ENCODE measurements around the gene ZWILCH. TPM values are rescaled to one million over a fixed set of nuclear protein-coding genes. Genes with fewer than 3 reads are reported as not detected.
"Not testable (repeated sequence)": the region's sequence is repeated elsewhere in the genome, so short reads cannot be mapped to it uniquely, and the experiment has no call there.

The ZWILCH gene
- total RNA-seq, 1 donor, result 19.9 TPM

DNA sequence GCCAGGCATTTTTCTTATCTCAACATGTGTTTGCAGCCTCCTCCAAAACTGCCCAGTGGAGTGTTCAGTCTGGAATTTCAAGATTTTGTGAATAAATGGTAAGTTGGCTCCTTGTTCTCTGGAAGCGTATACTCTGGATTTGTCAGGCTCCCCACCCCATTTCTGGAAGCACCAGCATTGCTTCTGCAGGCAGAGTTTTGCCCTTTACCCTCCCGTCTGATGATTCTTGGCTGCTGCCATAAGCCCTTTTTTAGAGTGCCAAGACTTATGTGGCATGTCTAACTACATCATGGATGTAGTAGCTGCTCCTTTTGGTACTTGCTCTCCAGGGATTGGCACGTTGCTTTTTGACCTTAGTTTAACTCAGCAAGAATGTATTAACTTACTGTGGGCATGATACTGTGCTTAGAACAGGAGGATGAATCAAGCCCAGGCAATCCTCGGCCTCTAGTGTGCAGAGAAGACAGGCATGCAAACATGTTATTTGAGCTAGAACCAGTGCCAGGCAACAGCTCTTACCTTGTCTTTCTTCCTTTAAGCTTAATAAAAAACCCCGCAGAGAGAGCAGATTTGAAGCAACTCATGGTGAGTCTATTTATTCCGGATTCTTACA, 15.8 kb upstream of the ZWILCH start:
- H3K4me3 ChIP-seq (ENCODE audit: low read depth, low read length), result no peak overlapping the region
- no peak for DNase-seq (ENCODE audit: low read depth)
- TF ChIP-seq, protein P1, sequence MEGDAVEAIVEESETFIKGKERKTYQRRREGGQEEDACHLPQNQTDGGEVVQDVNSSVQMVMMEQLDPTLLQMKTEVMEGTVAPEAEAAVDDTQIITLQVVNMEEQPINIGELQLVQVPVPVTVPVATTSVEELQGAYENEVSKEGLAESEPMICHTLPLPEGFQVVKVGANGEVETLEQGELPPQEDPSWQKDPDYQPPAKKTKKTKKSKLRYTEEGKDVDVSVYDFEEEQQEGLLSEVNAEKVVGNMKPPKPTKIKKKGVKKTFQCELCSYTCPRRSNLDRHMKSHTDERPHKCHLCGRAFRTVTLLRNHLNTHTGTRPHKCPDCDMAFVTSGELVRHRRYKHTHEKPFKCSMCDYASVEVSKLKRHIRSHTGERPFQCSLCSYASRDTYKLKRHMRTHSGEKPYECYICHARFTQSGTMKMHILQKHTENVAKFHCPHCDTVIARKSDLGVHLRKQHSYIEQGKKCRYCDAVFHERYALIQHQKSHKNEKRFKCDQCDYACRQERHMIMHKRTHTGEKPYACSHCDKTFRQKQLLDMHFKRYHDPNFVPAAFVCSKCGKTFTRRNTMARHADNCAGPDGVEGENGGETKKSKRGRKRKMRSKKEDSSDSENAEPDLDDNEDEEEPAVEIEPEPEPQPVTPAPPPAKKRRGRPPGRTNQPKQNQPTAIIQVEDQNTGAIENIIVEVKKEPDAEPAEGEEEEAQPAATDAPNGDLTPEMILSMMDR (IDR thresholded peaks at IDR 0.05; ENCODE audit: insufficient read depth, low read depth, low read length), result no peak

DNA sequence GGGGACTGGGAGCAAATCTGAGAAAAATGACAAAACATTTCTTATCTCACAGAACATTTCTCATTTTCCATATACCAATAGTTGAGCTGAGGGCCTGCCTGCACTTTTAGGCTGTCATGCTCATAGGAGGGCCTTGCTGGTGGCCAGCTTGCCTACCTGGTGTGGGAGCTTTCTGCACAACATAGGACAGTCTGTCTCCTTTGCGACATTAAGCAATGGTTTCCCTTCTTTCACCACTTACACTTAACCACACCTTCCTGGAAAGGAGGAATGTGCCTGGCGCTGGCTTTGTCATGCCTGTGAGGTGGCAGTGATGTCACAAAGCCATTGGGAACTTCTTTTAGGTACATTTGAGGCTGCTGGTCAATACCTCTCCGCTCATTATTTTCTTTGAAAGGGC, 13.3 kb upstream of the ZWILCH start:
- no peak overlapping the region for H3K4me3 ChIP-seq (ENCODE audit: low read depth, low read length)

DNA sequence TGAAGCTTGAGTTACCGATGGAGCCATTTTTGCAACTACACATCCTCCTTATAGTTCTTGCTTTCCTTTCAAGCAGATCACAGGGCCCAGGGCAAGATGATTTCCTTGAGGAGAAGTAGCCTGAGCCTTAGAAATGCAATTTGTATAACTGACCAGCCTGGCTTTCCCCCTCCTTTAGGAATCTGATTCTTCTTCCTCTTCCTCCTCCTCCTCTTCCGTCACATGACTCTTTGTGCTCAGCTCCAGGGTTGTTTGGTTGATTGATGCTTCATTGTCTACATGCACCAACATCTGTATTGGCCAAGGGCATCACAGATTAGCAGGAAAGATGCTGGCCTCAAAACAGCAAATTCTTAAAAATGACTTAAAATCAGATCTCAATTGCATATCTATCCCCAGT, 10.9 kb upstream of the ZWILCH start:
- TF ChIP-seq, protein P1 (IDR thresholded peaks at IDR 0.05; ENCODE audit: insufficient read depth, low read depth, low read length), result no peak
- no peak overlapping the region for H3K4me3 ChIP-seq (ENCODE audit: low read depth, low read length)
- no peak for DNase-seq (ENCODE audit: low read depth)

More for the DNA sequence above, 13.3 kb upstream of the ZWILCH start:
- no peak for DNase-seq (ENCODE audit: low read depth)
- TF ChIP-seq, protein P1 (IDR thresholded peaks at IDR 0.05; ENCODE audit: insufficient read depth, low read depth, low read length), result no peak

DNA sequence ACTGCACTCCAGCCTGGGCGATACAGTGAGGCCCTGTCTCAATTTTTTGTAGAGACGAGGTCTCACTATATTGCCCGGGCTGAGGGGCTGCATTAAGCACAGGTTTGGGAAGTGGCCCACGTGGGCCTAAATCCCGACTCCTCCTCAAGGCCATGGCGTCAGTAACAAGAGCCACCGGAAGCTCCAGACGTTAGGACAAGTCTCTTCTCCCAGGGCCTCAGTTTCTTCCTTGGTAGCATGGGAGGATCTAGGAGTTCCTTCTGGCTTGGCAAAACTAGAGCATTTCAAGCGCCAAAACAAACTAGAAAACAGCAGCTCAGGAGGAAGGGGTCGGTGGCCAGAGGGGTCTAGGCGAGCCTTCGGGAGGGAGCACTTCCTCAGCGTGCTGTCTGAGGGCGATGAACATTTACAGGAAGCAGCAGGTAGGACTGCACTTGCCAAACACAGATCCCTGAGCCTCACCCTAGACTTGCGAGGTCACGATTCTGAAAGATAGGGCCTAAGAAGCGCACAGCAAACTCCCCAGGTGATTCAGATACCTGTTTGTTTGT, 8.1 kb upstream of the ZWILCH start:
- TF ChIP-seq, protein P1 (IDR thresholded peaks at IDR 0.05; ENCODE audit: insufficient read depth, low read depth, low read length), result no peak
- peak overlapping the region; percentile 78 for H3K4me3 ChIP-seq (ENCODE audit: low read depth, low read length)
- DNase-seq (ENCODE audit: low read depth), result no peak

DNA sequence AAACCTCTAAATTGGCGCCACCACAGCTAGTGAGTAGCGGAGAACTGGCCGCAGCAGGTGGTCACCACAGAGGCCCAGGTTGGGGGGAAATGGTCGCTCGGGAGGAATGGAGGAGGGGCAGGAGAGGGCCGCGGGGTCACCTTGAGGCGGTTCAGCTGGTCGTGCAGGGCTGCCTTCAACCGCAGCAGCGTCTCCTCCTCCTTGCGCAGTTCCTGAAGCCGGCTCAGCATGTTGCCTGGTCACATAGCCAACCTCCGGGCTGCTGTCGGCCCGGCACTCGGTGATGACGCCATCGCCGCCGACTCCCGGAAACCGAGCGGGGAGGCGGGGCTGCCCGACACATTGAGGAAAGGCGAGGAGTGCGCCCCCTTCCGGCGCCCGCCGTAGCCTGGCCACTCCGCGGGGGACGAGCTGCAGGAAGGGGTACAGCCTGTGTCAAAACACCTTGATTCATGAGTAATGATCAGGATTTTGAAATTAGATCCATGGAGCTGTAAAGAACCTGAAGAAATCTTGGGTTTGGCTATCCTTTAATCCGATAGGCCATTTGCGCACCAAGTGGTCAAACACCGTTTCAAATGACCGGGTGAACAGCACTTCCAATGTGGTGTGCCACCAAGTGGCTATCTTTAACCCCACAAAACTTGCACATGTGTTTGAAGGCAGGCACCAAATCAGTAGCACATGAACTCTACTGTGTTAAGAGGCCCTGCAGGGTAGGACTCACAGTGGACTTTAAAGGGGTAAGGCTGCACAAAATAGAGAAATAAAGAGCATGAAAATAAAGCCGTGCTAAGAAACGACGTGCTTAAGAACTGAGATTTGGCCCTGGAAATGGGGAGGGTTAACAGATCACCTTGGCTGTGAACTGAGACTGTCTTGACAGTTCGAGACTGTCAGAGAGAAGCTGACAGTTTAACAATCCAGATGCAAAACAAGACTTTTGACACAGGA, 7.3 kb upstream of the ZWILCH start, which contains the start of gene SNAPC5:
TSS of gene SNAPC5 (minus strand) at position 261 of the 954 bp plus-strand sequence. CDS start at position 230, 31 bp downstream.
- peak within 1 kb of the TSS; percentile 78 for H3K4me3 ChIP-seq (ENCODE audit: low read depth, low read length)
- TF ChIP-seq, protein P1 (IDR thresholded peaks at IDR 0.05; ENCODE audit: insufficient read depth, low read depth, low read length), result peak; percentile 94
- DNase-seq (ENCODE audit: low read depth), result peak; percentile 95

DNA sequence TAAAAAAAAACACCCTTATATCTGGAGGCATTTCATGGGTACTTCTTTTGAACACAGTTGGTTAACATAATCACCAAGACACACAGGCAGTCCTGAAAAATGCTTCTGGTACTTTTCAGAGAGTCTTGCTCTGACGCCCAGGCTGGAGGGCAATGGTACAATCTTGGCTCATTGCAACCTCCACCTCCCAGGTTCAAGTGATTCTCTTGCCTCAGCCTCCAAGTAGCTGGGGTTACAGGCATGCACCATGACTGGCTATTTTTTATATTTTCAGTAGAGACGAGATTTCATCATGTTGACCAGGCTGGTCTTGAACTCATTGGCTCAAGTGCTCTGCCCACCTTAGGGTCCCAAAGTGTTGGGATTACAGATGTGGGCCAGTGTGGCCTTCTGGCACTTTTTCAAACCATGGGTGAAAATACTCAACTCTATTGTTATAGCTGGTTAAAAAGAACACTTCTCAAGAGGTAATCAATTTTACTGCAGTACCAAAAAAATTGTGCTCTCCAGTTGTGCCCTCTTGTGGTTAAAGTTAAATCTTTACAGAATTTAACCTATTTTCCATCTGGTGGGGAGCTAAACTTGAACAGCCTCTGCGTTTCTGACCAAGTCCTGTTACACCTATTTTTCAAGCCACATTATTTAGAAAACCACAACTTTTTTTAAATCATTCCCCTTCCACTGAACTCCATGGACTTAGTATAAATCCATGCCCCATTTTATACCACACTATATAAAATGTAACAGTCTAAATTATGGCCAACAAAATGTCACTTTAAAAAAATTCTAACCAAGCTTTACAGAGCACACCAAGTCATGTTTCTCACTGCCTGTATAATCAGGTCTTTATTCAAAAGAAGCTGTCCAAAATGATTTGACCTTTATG, 6.4 kb upstream of the ZWILCH start:
- TF ChIP-seq, protein P1 (IDR thresholded peaks at IDR 0.05; ENCODE audit: insufficient read depth, low read depth, low read length), result peak; percentile 40
- DNase-seq (ENCODE audit: low read depth), result peak; percentile 55

DNA sequence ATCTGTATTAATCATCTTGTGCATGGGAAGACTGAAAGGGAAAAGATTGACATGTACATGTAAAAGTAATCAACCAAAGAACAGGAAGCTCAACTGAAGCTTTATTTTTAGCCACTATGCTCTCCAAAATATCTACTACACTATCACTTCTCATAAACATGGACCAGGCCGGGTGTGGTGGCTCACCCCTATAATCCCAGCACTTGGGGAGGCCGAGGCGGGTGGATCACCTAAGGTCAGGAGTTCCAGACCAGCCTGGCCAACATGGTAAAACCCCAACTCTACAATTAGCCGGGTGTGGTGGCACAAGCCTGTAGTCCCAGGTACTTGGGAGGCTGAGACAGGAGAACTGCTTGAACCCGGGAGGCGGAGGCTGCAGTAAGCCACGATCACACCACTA, 4.8 kb upstream of the ZWILCH start:
- H3K4me3 ChIP-seq (ENCODE audit: low read depth, low read length); DNase-seq (ENCODE audit: low read depth): not testable (repeated sequence)

More for the DNA sequence above, 6.4 kb upstream of the ZWILCH start:
- no peak overlapping the region for H3K4me3 ChIP-seq (ENCODE audit: low read depth, low read length)
